PFSK-1 (cell line): Measurements from ENCODE around the gene ESF1.

Experiments used
- POLR2AphosphoS5 ChIP-seq: IDR thresholded peaks from 2 replicates; pipeline ENCODE4 v1.6.1; 2012; ENCODE audit warnings: low read depth, mild to moderate bottlenecking, control low read depth, low read length, moderate library complexity
- REST ChIP-seq, 2 experiments: IDR thresholded peaks; 2 replicates each; pipeline versions ENCODE4 v1.6.1 to v1.8.0; 2011 to 2012; ENCODE audit warnings: low read depth in 2 of 2, low read length in 2 of 2, control low read depth in 1 of 2, inconsistent platforms in 1 of 2, mild to moderate bottlenecking in 1 of 2, moderate library complexity in 1 of 2; ENCODE audit not compliant: insufficient read depth in 1 of 2
- SIN3A ChIP-seq: IDR thresholded peaks from 2 replicates; pipeline ENCODE4 v1.6.1; 2012; ENCODE audit warnings: mild to moderate bottlenecking, low read length, moderate library complexity, borderline replicate concordance; ENCODE audit not compliant: insufficient read depth
- TAF1 ChIP-seq: IDR thresholded peaks from 2 replicates; pipeline ENCODE4 v1.6.1; 2012; ENCODE audit warnings: low read length, control low read depth, borderline replicate concordance; ENCODE audit not compliant: insufficient read depth

GRCh38 chr20:13741879-13742278 lies 42.8 kb downstream of the ESF1 start:
- TF ChIP-seq REST (IDR thresholded peaks at IDR 0.05; ENCODE audit: insufficient read depth in 1 of 2, low read depth in 2 of 2, low read length in 2 of 2) (no peak), POLR2AphosphoS5 (no peak), SIN3A (no peak), TAF1 (no peak)
